Astrocyte (in vitro differentiated cells and primary cell): ENCODE results near the gene GSE1. TPM values are rescaled to one million over a fixed set of nuclear protein-coding genes. Genes with fewer than 3 reads are reported as not detected.

Source experiments
- DNase-seq: peaks from one replicate; pipeline ENCODE4 v3.0.0-alpha.2; 2010; ENCODE audit warnings: low read depth
- FAIRE-seq: peaks from 2 replicates; lab custom pipeline; 2011; peaks lifted over from hg19 to GRCh38; lab: Jason Lieb, UNC
- H2AFZ ChIP-seq: 2 replicates; pipeline ENCODE4 v1.6.0; 2012; ENCODE audit warnings: low read depth, low read length, inconsistent platforms
- H3K27ac ChIP-seq: 2 replicates; pipeline ENCODE4 v1.5.1; 2011; ENCODE audit warnings: low read depth, low read length, inconsistent platforms
- H3K27me3 ChIP-seq: 2 replicates; pipeline ENCODE4 v1.6.0; 2011; ENCODE audit warnings: low read length, inconsistent platforms; ENCODE audit not compliant: insufficient read depth
- H3K36me3 ChIP-seq: 2 replicates; pipeline ENCODE4 v1.5.1; 2011; ENCODE audit warnings: low read length, inconsistent platforms; ENCODE audit not compliant: insufficient read depth
- H3K4me1 ChIP-seq: 2 replicates; pipeline ENCODE4 v1.5.1; 2011; ENCODE audit warnings: low read length, inconsistent platforms; ENCODE audit not compliant: insufficient read depth
- H3K4me2 ChIP-seq: 2 replicates; pipeline ENCODE4 v1.6.0; 2012; ENCODE audit warnings: low read length, inconsistent platforms
- H3K4me3 ChIP-seq: 2 replicates; pipeline ENCODE4 v1.5.1; 2011; ENCODE audit warnings: low read depth, mild to moderate bottlenecking, low read length, inconsistent platforms; ENCODE audit not compliant: insufficient read depth
- H3K79me2 ChIP-seq: 2 replicates; pipeline ENCODE4 v1.6.0; 2012; ENCODE audit warnings: mild to moderate bottlenecking, low read length, inconsistent platforms; ENCODE audit not compliant: insufficient read depth
- H3K9ac ChIP-seq: 2 replicates; pipeline ENCODE4 v1.6.0; 2012; ENCODE audit warnings: mild to moderate bottlenecking, low read length, inconsistent platforms
- H3K9me3 ChIP-seq: 2 replicates; pipeline ENCODE4 v1.5.1; 2012; ENCODE audit warnings: low read depth, mild to moderate bottlenecking, low read length, inconsistent platforms; ENCODE audit not compliant: insufficient read depth
- H4K20me1 ChIP-seq: 2 replicates; pipeline ENCODE4 v1.6.0; 2012; ENCODE audit warnings: low read length, inconsistent platforms; ENCODE audit not compliant: insufficient read depth
- H3K27ac Mint-ChIP-seq: one replicate; pipeline ENCODE4 v1.8.0; 2021; ENCODE audit warnings: mild to moderate bottlenecking, mixed read lengths; ENCODE audit not compliant: unreplicated experiment
- H3K27me3 Mint-ChIP-seq: one replicate; pipeline ENCODE4 v1.8.0; 2021; ENCODE audit warnings: low read depth, mixed read lengths; ENCODE audit not compliant: unreplicated experiment
- H3K36me3 Mint-ChIP-seq: one replicate; pipeline ENCODE4 v1.8.0; 2021; ENCODE audit warnings: low read depth, mixed read lengths; ENCODE audit not compliant: unreplicated experiment
- H3K4me1 Mint-ChIP-seq: one replicate; pipeline ENCODE4 v1.8.0; 2021; ENCODE audit warnings: low read depth, mixed read lengths; ENCODE audit not compliant: unreplicated experiment
- H3K4me3 Mint-ChIP-seq: one replicate; pipeline ENCODE4 v1.8.0; 2021; ENCODE audit warnings: mild to moderate bottlenecking, moderate library complexity, mixed read lengths; ENCODE audit not compliant: unreplicated experiment
- H3K9me3 Mint-ChIP-seq: one replicate; pipeline ENCODE4 v1.8.0; 2021; ENCODE audit warnings: mild to moderate bottlenecking, mixed read lengths; ENCODE audit not compliant: unreplicated experiment
- EZH2 ChIP-seq: IDR thresholded peaks from 2 replicates; pipeline ENCODE4 v1.6.1; 2012; ENCODE audit warnings: mild to moderate bottlenecking, low read length, inconsistent platforms; ENCODE audit not compliant: insufficient read depth
- total RNA-seq: library from RNA; stranded (reverse); gene quantifications from 2 replicates; pipeline ENCODE4 v1.2.1, GENCODE V29; 2021
- TF ChIP-seq, protein P1 (sequence below): IDR thresholded peaks from 2 replicates; pipeline ENCODE4 v1.5.1; 2011; ENCODE audit warnings: low read depth, mild to moderate bottlenecking, inconsistent platforms, low read length, moderate library complexity; ENCODE audit not compliant: insufficient read depth

The GSE1 gene
- total RNA-seq, 1 donor from 2014 or later: 35.0 TPM

DNA sequence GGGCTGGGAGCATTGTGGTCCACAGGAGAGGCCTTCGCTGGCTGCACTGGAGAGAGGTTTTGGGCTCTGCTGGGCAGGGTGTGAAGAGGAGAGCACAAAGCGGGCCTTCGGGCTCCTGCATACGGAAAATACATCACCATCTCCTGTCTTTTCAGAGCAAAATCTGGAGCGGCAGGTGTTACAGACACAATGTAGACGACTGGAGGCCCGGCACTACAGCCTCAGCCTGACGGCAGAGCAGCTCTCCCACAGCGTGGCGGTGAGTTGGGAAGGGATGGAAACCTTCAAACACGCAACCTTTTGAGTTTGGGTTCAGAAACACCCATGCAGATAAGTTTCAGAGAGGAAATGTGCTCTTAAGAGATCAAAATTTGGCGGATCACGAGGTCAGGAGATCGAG, 57.7 kb downstream of the GSE1 start:
- Histone ChIP-seq H4K20me1 (peaks cover 18% of the 10 kb centered on the region), H3K9me3 (no peaks in the 10 kb centered on the region), H3K27me3 (no peaks in the 10 kb centered on the region), H3K4me1 (peaks cover 11% of the 10 kb centered on the region), H3K79me2 (no peaks in the 10 kb centered on the region), H3K4me3 (no peak overlapping the region), H3K9ac (no peak overlapping the region), H3K36me3 (peaks cover 19% of the 10 kb centered on the region), H2AFZ (no peak overlapping the region), H3K4me2 (no peak overlapping the region), H3K27ac (no peak overlapping the region)
- Mint-ChIP-seq H3K9me3 (no peaks in the 10 kb centered on the region), H3K4me3 (no peak overlapping the region), H3K27ac (no peak overlapping the region), H3K36me3 (peaks cover 25% of the 10 kb centered on the region), H3K4me1 (peaks cover 5% of the 10 kb centered on the region), H3K27me3 (no peaks in the 10 kb centered on the region)
- TF ChIP-seq, protein P1, sequence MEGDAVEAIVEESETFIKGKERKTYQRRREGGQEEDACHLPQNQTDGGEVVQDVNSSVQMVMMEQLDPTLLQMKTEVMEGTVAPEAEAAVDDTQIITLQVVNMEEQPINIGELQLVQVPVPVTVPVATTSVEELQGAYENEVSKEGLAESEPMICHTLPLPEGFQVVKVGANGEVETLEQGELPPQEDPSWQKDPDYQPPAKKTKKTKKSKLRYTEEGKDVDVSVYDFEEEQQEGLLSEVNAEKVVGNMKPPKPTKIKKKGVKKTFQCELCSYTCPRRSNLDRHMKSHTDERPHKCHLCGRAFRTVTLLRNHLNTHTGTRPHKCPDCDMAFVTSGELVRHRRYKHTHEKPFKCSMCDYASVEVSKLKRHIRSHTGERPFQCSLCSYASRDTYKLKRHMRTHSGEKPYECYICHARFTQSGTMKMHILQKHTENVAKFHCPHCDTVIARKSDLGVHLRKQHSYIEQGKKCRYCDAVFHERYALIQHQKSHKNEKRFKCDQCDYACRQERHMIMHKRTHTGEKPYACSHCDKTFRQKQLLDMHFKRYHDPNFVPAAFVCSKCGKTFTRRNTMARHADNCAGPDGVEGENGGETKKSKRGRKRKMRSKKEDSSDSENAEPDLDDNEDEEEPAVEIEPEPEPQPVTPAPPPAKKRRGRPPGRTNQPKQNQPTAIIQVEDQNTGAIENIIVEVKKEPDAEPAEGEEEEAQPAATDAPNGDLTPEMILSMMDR: no peak
- no peak for TF ChIP-seq EZH2
- DNase-seq: no peak
- no peak for FAIRE-seq

DNA sequence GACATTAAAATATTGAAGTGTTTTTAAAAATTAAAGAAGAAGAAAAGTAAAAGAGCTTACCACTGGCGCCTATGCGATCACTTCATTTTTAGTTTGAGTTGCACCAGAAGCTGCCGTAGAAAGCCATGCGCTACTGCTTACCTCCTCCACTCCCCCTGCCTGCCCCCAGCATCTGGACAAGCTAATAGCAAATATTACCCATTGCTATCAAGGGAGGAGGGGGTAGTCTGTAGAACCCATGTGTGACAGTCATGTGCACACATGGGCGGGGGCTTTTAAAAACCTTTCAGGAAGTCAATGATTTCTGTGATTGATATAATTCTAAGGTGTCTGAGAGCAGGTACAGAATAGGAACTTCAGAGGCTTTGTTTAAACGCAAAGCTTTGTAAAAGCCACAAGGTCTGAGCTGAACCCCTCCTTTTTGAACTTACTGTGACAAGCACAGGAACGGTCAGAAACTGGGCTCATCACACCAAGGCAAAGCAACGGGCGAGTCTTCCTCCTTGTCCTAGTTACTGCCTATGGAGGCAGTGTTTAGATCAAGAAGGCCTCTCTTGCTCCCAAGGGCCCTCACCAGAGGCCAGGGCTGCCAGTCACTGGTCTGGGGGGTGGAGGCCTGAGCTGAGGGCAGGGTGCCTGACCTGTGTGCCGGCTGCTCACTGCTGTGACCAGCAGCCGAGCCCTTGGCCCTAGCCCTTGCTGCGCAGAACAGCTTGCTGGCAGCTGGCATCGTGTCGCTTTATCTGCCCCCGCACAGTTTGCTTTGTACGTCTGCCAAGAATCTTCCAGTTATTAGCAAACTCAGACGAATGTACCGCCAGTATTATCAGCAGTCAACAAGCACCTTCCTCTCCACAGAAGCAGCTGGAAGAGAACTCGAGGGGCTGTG, 60.7 kb downstream of the GSE1 start:
- TF ChIP-seq, protein P1: no peak
- no peak for TF ChIP-seq EZH2
- FAIRE-seq (no peak), DNase-seq (peak; percentile 61)
- H4K20me1 ChIP-seq: peaks cover 20% of the 10 kb centered on the region
- no peak overlapping the region for H3K27ac Mint-ChIP-seq
- no peaks in the 10 kb centered on the region for H3K27me3 Mint-ChIP-seq
- no peak overlapping the region for H3K4me3 Mint-ChIP-seq
- peak overlapping the region; percentile 15 for H3K4me2 ChIP-seq
- H3K4me1 ChIP-seq: peaks cover 11% of the 10 kb centered on the region
- H3K9me3 Mint-ChIP-seq: no peaks in the 10 kb centered on the region
- H3K9ac ChIP-seq: no peak overlapping the region
- H3K36me3 Mint-ChIP-seq: peaks cover 14% of the 10 kb centered on the region
- H3K79me2 ChIP-seq: no peaks in the 10 kb centered on the region
- no peak overlapping the region for H3K27ac ChIP-seq
- H3K9me3 ChIP-seq: no peaks in the 10 kb centered on the region
- H2AFZ ChIP-seq: no peak overlapping the region
- no peak overlapping the region for H3K4me3 ChIP-seq
- H3K4me1 Mint-ChIP-seq: no peaks in the 10 kb centered on the region
- no peaks in the 10 kb centered on the region for H3K27me3 ChIP-seq
- peaks cover 16% of the 10 kb centered on the region for H3K36me3 ChIP-seq

DNA sequence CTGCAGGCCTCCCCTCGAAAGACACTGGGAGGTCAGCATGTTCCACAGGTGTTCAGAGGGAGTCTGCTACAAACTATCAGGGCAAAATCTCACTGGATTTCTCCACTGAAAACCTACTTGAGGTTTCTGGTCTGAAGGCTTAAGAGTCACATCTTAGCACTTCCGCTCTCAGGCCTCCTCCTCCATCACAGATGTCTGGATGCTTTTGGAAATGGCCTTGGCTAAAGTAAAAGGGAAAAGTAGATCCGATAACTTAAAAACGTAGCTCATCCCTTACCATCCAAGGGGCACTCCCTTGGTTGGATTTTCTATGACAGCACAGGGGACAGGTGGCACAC, 61.3 kb downstream of the GSE1 start:
- Histone ChIP-seq H3K27me3 (no peaks in the 10 kb centered on the region), H4K20me1 (peaks cover 16% of the 10 kb centered on the region), H3K27ac (no peak overlapping the region), H3K4me2 (peak overlapping the region; percentile 15), H2AFZ (no peak overlapping the region), H3K36me3 (peaks cover 17% of the 10 kb centered on the region), H3K79me2 (no peaks in the 10 kb centered on the region), H3K4me3 (no peak overlapping the region), H3K9me3 (no peaks in the 10 kb centered on the region), H3K4me1 (peaks cover 11% of the 10 kb centered on the region), H3K9ac (no peak overlapping the region)
- TF ChIP-seq, protein P1: no peak
- no peak for TF ChIP-seq EZH2
- no peak for FAIRE-seq
- peaks cover 8% of the 10 kb centered on the region for H3K36me3 Mint-ChIP-seq
- no peak for DNase-seq
- H3K9me3 Mint-ChIP-seq: no peaks in the 10 kb centered on the region
- H3K4me1 Mint-ChIP-seq: no peaks in the 10 kb centered on the region
- H3K27ac Mint-ChIP-seq: no peak overlapping the region
- no peak overlapping the region for H3K4me3 Mint-ChIP-seq
- H3K27me3 Mint-ChIP-seq: no peaks in the 10 kb centered on the region
